22Rv1 (cell line): ENCODE results near the gene SPATA32.

Source experiments
- H3K27ac ChIP-seq: fragments of 450-650 bp; 2 replicates; pipeline ENCODE4 v1.5.1; 2017
- CTCF ChIP-seq: fragments of 450-650 bp; IDR thresholded peaks from 2 replicates; pipeline ENCODE4 v1.5.1; 2017; ENCODE audit warnings: mild to moderate bottlenecking
- ZFX ChIP-seq: fragments of 450-650 bp; IDR thresholded peaks from 2 replicates; pipeline ENCODE4 v1.6.1; 2017; ENCODE audit warnings: antibody characterized with exemption, borderline replicate concordance

SPATA32 gene

GRCh38 chr17:45235416-45236281 lies 26.2 kb downstream of the SPATA32 start:
- no peak overlapping the region for H3K27ac ChIP-seq
- TF ChIP-seq CTCF, result peak; percentile 93
- no peak for TF ChIP-seq ZFX

DNA sequence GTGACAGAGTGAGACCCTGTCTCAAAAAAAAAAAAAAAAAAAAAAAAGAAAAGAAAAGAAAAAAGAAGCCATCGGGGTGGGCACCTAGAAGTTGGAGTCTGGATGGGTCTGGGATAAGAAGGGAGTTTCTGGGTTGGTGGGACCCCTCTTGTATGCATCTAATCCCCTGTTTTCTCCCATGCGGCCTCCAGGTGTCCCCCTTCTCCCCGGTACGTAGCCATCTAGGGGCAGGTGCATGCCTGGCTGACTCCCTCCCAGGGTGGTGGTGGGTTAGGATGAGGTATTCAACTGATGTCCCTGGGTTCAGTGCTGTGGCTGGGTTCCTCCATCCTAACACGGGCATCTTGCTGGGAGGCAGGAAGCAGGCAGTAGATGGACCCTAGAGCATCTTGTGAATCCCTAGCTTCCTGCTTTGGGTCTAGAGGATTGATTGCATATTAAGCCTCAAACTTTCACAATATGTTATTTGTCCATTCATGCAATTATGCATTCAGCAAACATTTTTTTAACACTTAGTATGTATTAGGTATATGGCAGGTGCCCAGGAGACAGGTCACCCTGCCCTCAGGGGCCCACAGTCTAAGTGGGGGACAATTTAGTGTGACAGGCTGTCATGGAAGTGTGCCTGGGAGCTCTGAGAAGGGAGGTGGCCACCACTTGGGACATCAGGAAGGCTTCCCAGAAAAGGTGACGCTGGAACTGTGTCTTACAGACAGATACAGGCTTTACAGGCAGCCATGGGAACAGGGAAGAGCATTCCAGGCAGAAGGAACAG lies 27.1 kb downstream of the SPATA32 start:
- TF ChIP-seq ZFX, result no peak
- no peak overlapping the region for H3K27ac ChIP-seq

DNA sequence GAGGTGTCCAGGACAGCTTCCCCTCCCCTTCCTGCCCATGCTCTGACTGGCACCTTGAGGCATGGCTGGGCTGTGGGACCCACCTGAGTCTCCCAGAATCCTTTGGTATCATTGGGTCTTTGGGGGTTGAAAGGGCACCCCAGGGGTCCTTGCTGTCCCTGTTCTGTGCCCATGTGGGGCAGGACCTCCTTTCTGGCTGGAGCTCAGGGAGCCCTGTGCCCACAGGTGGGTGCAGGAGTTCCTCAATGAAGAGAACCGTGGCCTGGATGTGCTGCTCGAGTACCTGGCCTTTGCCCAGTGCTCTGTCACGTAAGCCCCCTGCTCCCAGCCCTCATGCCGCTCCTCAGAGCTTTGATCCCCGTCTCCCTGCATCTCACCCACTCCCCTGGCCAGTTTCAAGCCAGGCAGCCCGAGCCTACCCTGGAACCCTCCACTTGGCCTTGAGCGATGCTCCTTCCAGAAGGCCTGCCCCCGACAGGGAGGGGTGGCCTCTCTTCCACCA lies 28.4 kb downstream of the SPATA32 start:
- H3K27ac ChIP-seq, result no peak overlapping the region

DNA sequence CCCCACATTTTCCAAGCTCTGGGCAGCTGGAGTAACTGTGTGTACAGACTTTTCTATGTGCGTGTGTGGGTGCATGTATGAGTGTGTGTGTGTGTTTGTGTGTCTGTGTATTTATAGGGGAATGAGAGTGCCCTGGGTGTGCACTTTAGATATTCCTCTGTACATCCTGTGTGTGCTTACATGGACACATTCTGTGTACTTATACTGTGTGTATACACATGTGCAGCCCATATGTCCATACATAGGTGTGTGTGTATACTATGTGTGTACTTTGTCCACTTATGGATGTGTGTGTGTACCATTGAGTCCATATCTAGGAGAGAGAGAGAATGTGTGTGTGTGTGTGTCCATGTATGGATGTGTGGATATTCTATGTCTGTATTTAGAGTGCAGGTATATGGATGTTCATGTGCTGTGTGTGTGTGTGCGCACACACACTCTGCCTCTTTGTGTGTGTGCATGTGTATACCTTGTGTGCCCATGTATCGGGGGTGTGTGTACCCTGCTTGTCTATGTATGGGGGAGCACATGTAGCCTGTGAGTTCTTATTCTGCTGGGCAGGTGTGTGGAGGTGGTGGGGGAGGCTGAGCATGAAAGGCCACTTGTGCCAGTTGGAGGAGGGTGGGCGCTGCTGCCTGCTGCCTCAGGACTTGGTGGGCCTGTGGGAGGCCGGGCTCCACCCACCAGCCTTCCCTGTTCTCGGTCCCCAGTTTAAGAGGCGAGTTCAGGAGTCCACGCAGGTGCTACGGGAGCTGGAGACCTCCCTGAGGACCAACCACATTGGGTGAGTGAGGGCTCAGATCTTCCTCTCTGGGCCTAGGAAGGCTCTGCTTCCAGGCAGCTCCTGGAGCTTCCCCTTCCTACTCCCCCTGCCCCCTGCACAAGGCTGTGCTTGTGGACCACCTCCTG lies 29.1 kb downstream of the SPATA32 start:
- H3K27ac ChIP-seq, result no peak overlapping the region

More for the DNA sequence above, 28.4 kb downstream of the SPATA32 start:
- no peak for TF ChIP-seq CTCF
- no peak for TF ChIP-seq ZFX

GRCh38 chr17:45231481-45232116 lies 30.3 kb downstream of the SPATA32 start:
- TF ChIP-seq CTCF, result peak; percentile 42
- no peak for TF ChIP-seq ZFX
- H3K27ac ChIP-seq, result no peak overlapping the region

More for the DNA sequence above, 29.1 kb downstream of the SPATA32 start:
- TF ChIP-seq ZFX, result no peak
- TF ChIP-seq CTCF, result no peak

DNA sequence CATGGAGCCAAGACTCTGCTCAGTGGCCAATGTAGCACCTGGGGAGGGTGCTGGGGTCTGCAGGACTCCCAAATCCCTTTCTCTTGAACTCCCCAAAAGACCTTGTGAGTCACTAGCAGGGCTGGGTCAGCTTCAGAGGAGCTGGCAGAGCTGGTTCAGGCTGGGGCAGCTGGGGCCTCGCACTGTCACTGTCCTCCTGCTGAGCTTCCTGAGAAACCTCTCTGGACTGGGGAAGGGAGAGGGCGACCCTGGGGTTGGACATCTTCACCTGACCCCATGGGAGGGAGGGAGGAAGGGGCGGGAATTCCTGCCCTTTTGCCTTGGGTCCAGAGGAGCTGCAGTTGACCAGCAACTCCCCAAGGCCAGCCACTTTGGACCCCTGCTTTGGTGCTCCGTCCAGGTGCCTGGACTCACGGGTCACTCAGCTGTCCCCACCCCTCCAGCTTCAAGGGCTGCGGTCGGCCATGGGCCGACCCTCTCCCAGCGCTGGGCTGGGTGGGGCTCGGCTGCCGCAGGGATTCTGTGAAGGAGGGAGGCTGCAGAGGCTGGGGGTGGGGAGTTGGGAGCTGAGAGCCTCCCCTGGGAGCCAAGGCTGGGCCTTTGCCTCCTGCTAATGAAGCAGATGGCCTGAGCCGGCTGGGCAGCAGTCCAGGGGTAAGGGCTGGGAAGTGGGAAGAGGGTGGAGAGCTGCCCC lies 31.0 kb downstream of the SPATA32 start:
- TF ChIP-seq CTCF (no peak), ZFX (no peak)
- H3K27ac ChIP-seq, result no peak overlapping the region
